GM19468 (cell line): ENCODE data around the gene IQGAP2.
A peak's percentile ranks its signal among the peaks of the same experiment; 100 is the strongest.

ENCODE experiments used
- ATAC-seq: cut with Tn5 transposase; IDR thresholded peaks from one replicate; pipeline ENCODE4 v1.9.1; 2021; ENCODE audit warnings: mild to moderate bottlenecking, moderate library complexity, moderate number of reproducible peaks; ENCODE audit not compliant: unreplicated experiment; ENCODE audit errors: extremely low read depth

IQGAP2 gene

GRCh38 chr5:76696251-76696650 lies 293.2 kb downstream of the IQGAP2 start:
- ATAC-seq = no peak

GRCh38 chr5:76697670-76698069 lies 294.6 kb downstream of the IQGAP2 start:
- ATAC-seq = no peak

GRCh38 chr5:76700571-76700970 lies 297.5 kb downstream of the IQGAP2 start:
- ATAC-seq = no peak

GRCh38 chr5:76701298-76701697 lies 298.2 kb downstream of the IQGAP2 start:
- ATAC-seq = no peak

GRCh38 chr5:76703707-76704106 lies 300.6 kb downstream of the IQGAP2 start:
- no peak for ATAC-seq

- ATAC-seq = no peak
These were observed 301.1 kb downstream of the IQGAP2 start for GRCh38 chr5:76704131-76704663.

GRCh38 chr5:76705574-76705973 lies 302.5 kb downstream of the IQGAP2 start:
- ATAC-seq = no peak

- no peak for ATAC-seq
These were observed 306.7 kb downstream of the IQGAP2 start for GRCh38 chr5:76709762-76710161.

- no peak for ATAC-seq
These were observed 307.9 kb downstream of the IQGAP2 start for GRCh38 chr5:76710991-76711390.

GRCh38 chr5:76714751-76715485 lies 311.8 kb downstream of the IQGAP2 start:
- ATAC-seq = no peak

GRCh38 chr5:76715486-76715735 lies 312.3 kb downstream of the IQGAP2 start:
- no peak for ATAC-seq

GRCh38 chr5:76715736-76716455 lies 312.8 kb downstream of the IQGAP2 start, which contains the start of gene F2R:
F2R (plus strand) TSS chr5:76716126; CDS start chr5:76716308, 182 bp downstream.
- no peak for ATAC-seq

GRCh38 chr5:76716456-76717157 lies 313.5 kb downstream of the IQGAP2 start:
- no peak for ATAC-seq

- ATAC-seq = no peak
These were observed 314.4 kb downstream of the IQGAP2 start for GRCh38 chr5:76717222-76718083.

GRCh38 chr5:76718381-76718832 lies 315.3 kb downstream of the IQGAP2 start:
- no peak for ATAC-seq

- ATAC-seq = no peak
These were observed 315.8 kb downstream of the IQGAP2 start for GRCh38 chr5:76718880-76719279.

GRCh38 chr5:76720988-76721569 lies 318.0 kb downstream of the IQGAP2 start:
- ATAC-seq = peak; percentile 64

GRCh38 chr5:76723266-76723665 lies 320.2 kb downstream of the IQGAP2 start:
- no peak for ATAC-seq

- ATAC-seq = no peak
These were observed 320.8 kb downstream of the IQGAP2 start for GRCh38 chr5:76723906-76724305.

- ATAC-seq = no peak
These were observed 321.8 kb downstream of the IQGAP2 start for GRCh38 chr5:76724871-76725270.
